Suprapubic skin (tissue), 4 donors: ENCODE measurements around the gene CLIP1. TPM values are rescaled to one million over a fixed set of nuclear protein-coding genes. Genes with fewer than 3 reads are reported as not detected.
A peak's percentile ranks its signal among the peaks of the same experiment; 100 is the strongest.
"Not testable (repeated sequence)": the region's sequence is repeated elsewhere in the genome, so short reads cannot be mapped to it uniquely, and the experiment has no call there.

Source experiments
- DNase-seq, 2 donors: peaks; one replicate each; pipeline ENCODE4 v3.0.0-alpha.2; 2019; ENCODE audit warnings: low spot score in 2 of 2
- H3K27ac ChIP-seq: fragments of 200-600 bp; sonication (generic); one replicate; pipeline ENCODE4 v1.5.1; 2019
- H3K27me3 ChIP-seq: fragments of 200-600 bp; sonication (generic); one replicate; pipeline ENCODE4 v1.5.1; 2019
- H3K36me3 ChIP-seq: fragments of 200-600 bp; sonication (generic); one replicate; pipeline ENCODE4 v1.5.1; 2019
- H3K4me1 ChIP-seq: fragments of 200-600 bp; sonication (generic); one replicate; pipeline ENCODE4 v1.5.1; 2019
- H3K4me3 ChIP-seq: fragments of 200-600 bp; sonication (generic); one replicate; pipeline ENCODE4 v1.5.1; 2019; ENCODE audit warnings: mild to moderate bottlenecking
- H3K9me3 ChIP-seq: fragments of 200-600 bp; sonication (generic); one replicate; pipeline ENCODE4 v1.5.1; 2019
- EP300 ChIP-seq: sonication (generic); formaldehyde crosslinking; IDR thresholded peaks from one replicate; pipeline ENCODE4 v1.6.1; 2017; ENCODE audit warnings: antibody characterized with exemption
- POLR2A ChIP-seq, 2 donors: fragments of 450-650 bp; IDR thresholded peaks; one replicate each; pipeline ENCODE4 v1.6.1; 2017; ENCODE audit warnings: antibody characterized with exemption in 2 of 2, mild to moderate bottlenecking in 2 of 2, moderate library complexity in 2 of 2
- POLR2AphosphoS5 ChIP-seq, 3 donors: sonication (generic); formaldehyde crosslinking; IDR thresholded peaks; one replicate each; pipeline ENCODE4 v1.6.1; 2017; ENCODE audit warnings: antibody characterized with exemption in 3 of 3
- WGBS: methylation state at CpG from one replicate; pipeline ENCODE4 v1.1.5; 2018; 5-methylcytosine and 5-hydroxymethylcytosine counted together
- total RNA-seq, 4 donors: library from RNA; depleted of rRNA; stranded (reverse); fragments of >200 nt; gene quantifications; one replicate each; pipeline ENCODE4 v1.1.0, GENCODE V29; 2016
- TF ChIP-seq, protein P1 (sequence below), 2 donors: fragments of 200-600 bp in 1 of 2; fragments of 450-650 bp in 1 of 2; sonication (generic) in 1 of 2; IDR thresholded peaks; one replicate each; pipeline ENCODE4 v1.5.1; 2016 to 2019; ENCODE audit warnings: antibody characterized with exemption in 2 of 2, mild to moderate bottlenecking in 1 of 2, moderate library complexity in 1 of 2

The CLIP1 gene
- total RNA-seq: 100 to 1,000 TPM; 107 to 170 (median 149) TPM

DNA sequence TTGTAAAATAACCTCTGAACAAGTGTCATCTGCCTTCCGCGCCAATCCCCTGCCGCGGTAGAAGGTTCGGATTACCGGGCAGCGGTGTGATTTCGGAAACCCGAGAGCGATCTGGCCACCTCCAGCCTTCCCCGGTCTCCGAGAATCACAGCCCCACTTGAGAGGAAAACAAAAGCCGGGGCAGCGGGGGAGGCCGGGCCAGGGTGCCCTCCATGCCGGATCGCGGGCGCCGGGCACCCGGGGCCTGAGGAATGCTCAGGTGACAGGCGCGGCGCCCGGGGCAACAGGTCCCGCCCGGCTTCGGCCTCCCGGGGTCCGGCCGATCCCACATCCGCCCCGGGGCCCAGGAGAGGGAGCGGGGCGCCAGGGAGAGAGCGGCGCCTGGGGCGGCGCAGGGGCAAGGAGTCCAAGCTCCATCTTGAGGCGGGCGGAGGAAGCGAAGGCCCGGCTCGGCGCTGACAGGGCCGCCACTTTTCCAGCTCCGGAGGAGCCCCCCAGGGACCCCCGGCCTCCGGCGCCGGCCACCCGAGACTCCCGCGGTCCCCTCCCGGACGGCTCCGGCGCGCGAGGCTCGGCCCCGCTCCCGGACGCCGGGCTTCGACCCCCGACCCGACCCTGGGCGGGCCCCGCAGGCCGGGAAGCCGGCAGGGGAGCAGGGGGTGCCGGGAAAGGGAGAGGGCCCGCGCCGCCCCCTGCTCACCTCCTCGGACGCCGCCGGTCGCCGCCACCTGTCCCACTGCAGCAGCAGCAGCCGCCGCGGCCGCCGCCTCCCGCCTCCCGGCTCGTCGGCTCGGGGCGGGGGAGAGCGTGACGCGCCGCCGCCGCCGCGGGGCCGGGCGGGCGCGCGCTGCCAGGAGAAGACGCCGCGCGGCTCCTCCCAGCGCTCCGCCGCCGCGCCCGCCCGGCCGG is at the start of gene CLIP1:
Gene CLIP1 (minus strand): TSS at position 849 of the 909 bp plus-strand sequence. CDS start 42,217 bp downstream, outside the sequence.
- TF ChIP-seq, protein P1, sequence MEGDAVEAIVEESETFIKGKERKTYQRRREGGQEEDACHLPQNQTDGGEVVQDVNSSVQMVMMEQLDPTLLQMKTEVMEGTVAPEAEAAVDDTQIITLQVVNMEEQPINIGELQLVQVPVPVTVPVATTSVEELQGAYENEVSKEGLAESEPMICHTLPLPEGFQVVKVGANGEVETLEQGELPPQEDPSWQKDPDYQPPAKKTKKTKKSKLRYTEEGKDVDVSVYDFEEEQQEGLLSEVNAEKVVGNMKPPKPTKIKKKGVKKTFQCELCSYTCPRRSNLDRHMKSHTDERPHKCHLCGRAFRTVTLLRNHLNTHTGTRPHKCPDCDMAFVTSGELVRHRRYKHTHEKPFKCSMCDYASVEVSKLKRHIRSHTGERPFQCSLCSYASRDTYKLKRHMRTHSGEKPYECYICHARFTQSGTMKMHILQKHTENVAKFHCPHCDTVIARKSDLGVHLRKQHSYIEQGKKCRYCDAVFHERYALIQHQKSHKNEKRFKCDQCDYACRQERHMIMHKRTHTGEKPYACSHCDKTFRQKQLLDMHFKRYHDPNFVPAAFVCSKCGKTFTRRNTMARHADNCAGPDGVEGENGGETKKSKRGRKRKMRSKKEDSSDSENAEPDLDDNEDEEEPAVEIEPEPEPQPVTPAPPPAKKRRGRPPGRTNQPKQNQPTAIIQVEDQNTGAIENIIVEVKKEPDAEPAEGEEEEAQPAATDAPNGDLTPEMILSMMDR (IDR thresholded peaks at IDR 0.05): peak in 1 of 2 donors; percentile 57
- peak; percentile 72 to 84 for TF ChIP-seq POLR2A (IDR thresholded peaks at IDR 0.05)
- no peak for TF ChIP-seq POLR2AphosphoS5 (IDR thresholded peaks at IDR 0.05)
- 1% methylated on average over 16 of the region's 118 CpGs for WGBS
- no peaks in the 10 kb centered on the region for H3K27me3 ChIP-seq
- peak within 1 kb of the TSS; percentile 99 for H3K4me3 ChIP-seq
- peaks cover 31% of the 10 kb centered on the region for H3K4me1 ChIP-seq
- H3K27ac ChIP-seq: peak within 1 kb of the TSS; percentile 100
- DNase-seq: peak; percentile 75 to 83
- no peaks in the 10 kb centered on the region for H3K9me3 ChIP-seq
- peaks cover under 1% of the 10 kb centered on the region for H3K36me3 ChIP-seq

DNA sequence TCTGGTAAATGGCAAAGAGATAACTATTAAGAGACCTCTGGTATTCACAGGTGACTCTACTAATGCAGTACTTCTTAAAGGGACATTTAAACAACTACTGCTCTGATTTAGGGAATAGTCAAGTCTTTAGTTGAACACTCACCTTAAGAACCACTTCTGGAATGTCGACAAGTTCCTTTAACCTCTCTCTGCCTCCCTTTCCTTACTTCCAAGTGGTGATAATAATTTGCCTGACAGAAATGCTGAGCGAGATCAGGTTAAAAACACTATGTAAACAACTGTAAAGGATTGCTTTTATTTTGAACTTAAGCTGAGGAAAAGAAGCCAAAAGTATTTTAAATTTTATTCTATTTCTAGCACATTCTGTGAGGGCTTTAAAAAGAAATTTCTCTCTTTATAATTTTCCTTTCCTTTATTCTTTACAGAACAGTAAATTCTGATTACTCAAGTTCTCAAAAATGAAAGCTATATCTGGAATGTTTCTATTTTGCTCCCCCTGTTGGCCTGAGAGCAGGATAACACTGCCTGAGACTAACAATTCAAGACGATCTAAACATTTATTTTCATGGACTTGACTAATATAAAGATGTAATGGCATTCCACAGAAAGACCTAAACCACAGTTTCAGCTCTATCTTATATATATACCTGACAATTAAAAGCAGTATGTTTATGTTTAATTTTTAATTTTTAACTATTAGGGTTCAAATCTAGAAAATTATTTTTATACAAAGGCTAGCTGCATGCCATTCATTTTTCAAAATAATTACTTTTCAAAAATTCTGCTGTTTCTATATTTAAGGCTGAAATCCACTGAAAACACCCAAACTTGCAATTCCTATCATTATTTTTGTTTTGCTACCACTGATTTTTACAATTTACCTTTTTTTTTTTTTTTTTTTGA is 49.1 kb upstream of the CLIP1 start:
- no peaks in the 10 kb centered on the region for H3K27me3 ChIP-seq
- 30% methylated on average over 3 of the region's 3 CpGs for WGBS
- no peak for DNase-seq
- peaks cover 9% of the 10 kb centered on the region for H3K4me1 ChIP-seq
- TF ChIP-seq POLR2A (IDR thresholded peaks at IDR 0.05) (no peak), POLR2AphosphoS5 (IDR thresholded peaks at IDR 0.05) (no peak)
- TF ChIP-seq, protein P1 (IDR thresholded peaks at IDR 0.05): peak; percentile 73 to 93
- H3K27ac ChIP-seq: peak overlapping the region; percentile 80
- H3K36me3 ChIP-seq: peaks cover 40% of the 10 kb centered on the region
- H3K9me3 ChIP-seq: no peaks in the 10 kb centered on the region
- H3K4me3 ChIP-seq: no peak overlapping the region

GRCh38 chr12:122470576-122470975 is 48.1 kb upstream of the CLIP1 start:
- H3K9me3 ChIP-seq, H3K4me3 ChIP-seq, H3K4me1 ChIP-seq, H3K27me3 ChIP-seq: not testable (repeated sequence)
- peaks cover 30% of the 10 kb centered on the region for H3K36me3 ChIP-seq
- peak overlapping the region; percentile 80 for H3K27ac ChIP-seq
- WGBS: 94% methylated on average over 7 of the region's 7 CpGs
- peak in 1 of 2 donors; percentile 67 for DNase-seq

DNA sequence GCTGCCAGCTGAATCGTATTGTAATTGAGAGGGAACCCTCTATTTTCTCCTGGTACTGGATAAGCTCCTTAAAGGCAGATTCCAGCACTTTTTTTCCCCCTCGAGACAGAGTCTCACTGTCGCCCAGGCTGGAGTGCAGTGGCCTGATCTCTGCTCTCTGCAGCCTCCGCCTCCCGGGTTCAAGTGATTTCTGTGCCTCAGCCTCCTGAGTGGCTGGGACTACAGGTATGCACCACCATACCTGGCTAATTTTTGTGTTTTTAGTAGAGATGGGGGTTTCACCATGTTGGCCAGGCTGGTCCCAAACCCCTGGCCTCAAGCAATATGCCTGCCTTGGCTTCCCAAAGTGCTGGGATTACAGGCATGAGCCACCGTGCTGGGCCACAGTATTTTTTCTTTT is 47.4 kb upstream of the CLIP1 start:
- WGBS: 77% methylated on average over 6 of the region's 6 CpGs
- peak in 1 of 2 donors; percentile 55 for DNase-seq
- not testable (repeated sequence) for H3K27ac ChIP-seq

DNA sequence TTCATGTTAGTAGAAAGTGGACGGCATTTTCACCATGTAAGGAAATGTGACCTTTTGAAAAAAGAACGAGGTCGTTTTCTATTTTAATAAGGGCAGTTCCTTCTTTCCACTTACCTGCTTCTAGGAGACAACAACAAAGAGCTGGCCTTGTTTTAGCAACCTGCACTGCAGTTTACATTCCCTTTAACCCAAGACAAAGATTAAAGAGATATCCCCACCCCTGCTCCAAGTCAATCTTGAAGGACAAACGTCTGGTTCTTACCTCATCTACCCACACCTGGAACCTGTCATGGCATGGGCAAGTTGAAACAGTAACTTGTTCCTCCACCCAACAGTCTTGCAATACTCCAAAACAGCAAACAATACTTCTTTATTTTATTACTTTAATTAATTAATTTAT is 45.5 kb upstream of the CLIP1 start:
- H3K27ac ChIP-seq: peak overlapping the region; percentile 73
- H3K27me3 ChIP-seq: no peaks in the 10 kb centered on the region
- TF ChIP-seq POLR2AphosphoS5 (IDR thresholded peaks at IDR 0.05) (peak in 1 of 3 donors; percentile 60), EP300 (no peak)
- no peak overlapping the region for H3K4me3 ChIP-seq
- 45% methylated on average over 4 of the region's 4 CpGs for WGBS
- H3K36me3 ChIP-seq: peaks cover 5% of the 10 kb centered on the region
- no peak for DNase-seq
- H3K4me1 ChIP-seq: peaks cover 17% of the 10 kb centered on the region
- H3K9me3 ChIP-seq: no peaks in the 10 kb centered on the region

More for the DNA sequence above, 47.4 kb upstream of the CLIP1 start:
- H3K36me3 ChIP-seq: peaks cover 22% of the 10 kb centered on the region
- not testable (repeated sequence) for H3K27me3 ChIP-seq, H3K4me1 ChIP-seq, H3K9me3 ChIP-seq, H3K4me3 ChIP-seq

DNA sequence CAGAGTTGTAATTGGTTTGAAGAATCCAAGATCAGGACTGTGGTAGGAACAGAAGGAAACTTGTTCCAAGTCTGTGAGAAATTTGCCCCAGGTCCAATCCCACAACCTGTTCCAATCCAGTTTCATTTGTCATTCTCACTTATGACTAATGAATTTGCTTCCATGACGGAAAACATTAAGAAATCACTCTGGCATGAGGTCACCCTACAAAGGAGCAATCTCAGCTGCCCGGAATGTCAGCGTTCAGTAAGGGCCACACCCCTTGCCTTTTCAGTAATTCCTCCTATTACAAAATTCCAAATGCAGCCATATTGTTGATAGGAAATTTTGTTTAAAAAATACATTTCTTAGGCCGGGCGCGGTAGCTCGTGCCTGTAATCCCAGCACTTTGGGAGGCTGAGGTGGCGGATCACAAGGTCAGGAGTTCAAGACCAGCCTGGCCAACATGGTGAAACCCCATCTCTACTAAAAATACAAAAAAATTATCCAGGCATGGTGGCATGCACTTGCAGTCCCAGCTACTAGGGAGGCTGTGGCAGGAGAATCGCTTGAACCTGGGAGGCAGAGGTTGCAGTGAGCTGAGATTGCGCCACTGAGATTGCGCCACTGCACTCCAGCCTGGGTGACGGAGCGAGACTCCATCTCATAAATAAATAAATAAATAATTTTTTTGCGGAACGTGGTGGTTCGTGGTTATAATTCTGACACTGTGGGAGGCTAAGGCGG is 42.0 kb upstream of the CLIP1 start:
- not testable (repeated sequence) for H3K4me3 ChIP-seq, H3K4me1 ChIP-seq, H3K36me3 ChIP-seq, H3K9me3 ChIP-seq, H3K27me3 ChIP-seq
- peak; percentile 69 to 94 (median 82) for TF ChIP-seq POLR2AphosphoS5 (IDR thresholded peaks at IDR 0.05)
- peak; percentile 72 for TF ChIP-seq EP300
- 72% methylated on average over 17 of the region's 17 CpGs for WGBS
- H3K27ac ChIP-seq: peak overlapping the region; percentile 76
- DNase-seq: peak; percentile 76 to 77
